HepG2 (cell line): ENCODE results near the gene GRIK4. TPM values are rescaled to one million over a fixed set of nuclear protein-coding genes. Genes with fewer than 3 reads are reported as not detected.

Source experiments
- ATAC-seq: fragments of 200-7000 bp; cut with Tn5 transposase; 3 replicates; pipeline ENCODE4 v1.9.1; 2020; ENCODE audit warnings: mild to moderate bottlenecking, moderate library complexity
- BruUV-seq: library from RNA; stranded (reverse); fragments of 400-500 nt; replicated peaks from 2 replicates; lab custom pipeline; 2021; lab: Mats Ljungman, UMichigan
- CTCF ChIA-PET: fragments of 300-600 bp; formaldehyde crosslinking; extraction: SDS; loops from one replicate; lab custom pipeline; 2021; ENCODE audit warnings: low total read pairs, inconsistent platforms, low intra/inter-chr PET ratio; lab: Yijun Ruan, JAX
- POLR2A ChIA-PET: fragments of 350-600 bp; sonication (Branson Sonifier 250); formaldehyde crosslinking; loops from one replicate; lab custom pipeline; 2020; ENCODE audit warnings: antibody characterized with exemption, inconsistent platforms; lab: Yijun Ruan, JAX
- DNase-seq: peaks from one replicate; pipeline ENCODE4 v3.0.0-alpha.2; 2015; ENCODE audit warnings: low spot score
- FAIRE-seq: peaks from 3 replicates; lab custom pipeline; 2011; peaks lifted over from hg19 to GRCh38; lab: Jason Lieb, UNC
- H2AFZ ChIP-seq: one replicate; pipeline ENCODE4 v1.6.1; 2011; ENCODE audit warnings: low read length, inconsistent platforms
- H3K27ac ChIP-seq: fragments of 300-600 bp; 3 replicates; pipeline ENCODE4 v1.8.0; 2011; ENCODE audit warnings: mixed run types, mild to moderate bottlenecking, mixed read lengths, low read length, inconsistent platforms; ENCODE audit not compliant: insufficient read depth; ENCODE audit errors: extremely low read length
- H3K27me3 ChIP-seq, 2 experiments: fragments of 200-600 bp in 1 of 2; 2 replicates in 1 of 2; 3 replicates in 1 of 2; pipeline versions ENCODE4 v1.6.0 to v1.8.0; 2011; ENCODE audit warnings: low read length in 2 of 2, mild to moderate bottlenecking in 2 of 2, moderate library complexity in 2 of 2, inconsistent platforms in 1 of 2; ENCODE audit not compliant: insufficient read depth in 2 of 2, control insufficient read depth in 1 of 2
- H3K36me3 ChIP-seq, 2 experiments: fragments of 200-600 bp in 1 of 2; replicated peaks in 1 of 2; 2 replicates in 1 of 2; 3 replicates in 1 of 2; pipeline versions ENCODE4 v1.5.1 to v1.8.0; 2011; ENCODE audit warnings: low read length in 2 of 2, inconsistent platforms in 1 of 2; ENCODE audit not compliant: insufficient read depth in 2 of 2, control insufficient read depth in 1 of 2
- H3K4me1 ChIP-seq: 2 replicates; pipeline ENCODE4 v1.5.1; 2012; ENCODE audit warnings: low read length, inconsistent platforms; ENCODE audit not compliant: insufficient read depth
- H3K4me2 ChIP-seq: 2 replicates; pipeline ENCODE4 v1.6.0; 2011; ENCODE audit warnings: low read depth, low read length, inconsistent platforms
- H3K4me3 ChIP-seq, 3 experiments: fragments of 200-600 bp in 1 of 3; sonication (generic), shearing (Covaris generic) in 1 of 3; replicated peaks in 1 of 3; 2 replicates each; pipeline ENCODE4 v1.5.1; 2011 to 2016; ENCODE audit warnings: low read length in 3 of 3, inconsistent platforms in 2 of 3, low read depth in 2 of 3, mild to moderate bottlenecking in 2 of 3, control low read depth in 1 of 3, mixed read lengths in 1 of 3; ENCODE audit not compliant: insufficient read depth in 1 of 3
- H3K79me2 ChIP-seq: one replicate; pipeline ENCODE4 v1.6.1; 2011; ENCODE audit warnings: low read length, inconsistent platforms; ENCODE audit not compliant: insufficient read depth
- H3K9ac ChIP-seq: 2 replicates; pipeline ENCODE4 v1.6.0; 2011; ENCODE audit warnings: mild to moderate bottlenecking, low read depth, low read length, inconsistent platforms; ENCODE audit not compliant: insufficient read depth
- H3K9me3 ChIP-seq: 2 replicates; pipeline ENCODE4 v1.5.1; 2012; ENCODE audit warnings: mild to moderate bottlenecking, low read length
- H4K20me1 ChIP-seq: 2 replicates; pipeline ENCODE4 v1.6.0; 2011; ENCODE audit warnings: inconsistent platforms, mild to moderate bottlenecking, low read length, moderate library complexity; ENCODE audit not compliant: insufficient read depth
- ERF ChIP-seq: IDR thresholded peaks from 2 replicates; pipeline ENCODE4 v1.6.1; 2018; ENCODE audit warnings: missing biosample characterization, missing genetic modification reagents
- FOXO1 ChIP-seq: sonication (generic); formaldehyde crosslinking; IDR thresholded peaks from 2 replicates; pipeline ENCODE4 v1.4.0; 2020; ENCODE audit warnings: missing genetic modification reagents
- HES4 ChIP-seq: sonication (generic); formaldehyde crosslinking; IDR thresholded peaks from 2 replicates; pipeline ENCODE4 v1.9.0; 2021; ENCODE audit warnings: mild to moderate bottlenecking, missing genetic modification reagents, borderline replicate concordance
- HMGA1 ChIP-seq: sonication (generic); formaldehyde crosslinking; conservative IDR thresholded peaks from 2 replicates; pipeline ENCODE4 v1.4.0; 2020; ENCODE audit warnings: missing genetic modification reagents
- PHF20 ChIP-seq: sonication (generic); formaldehyde crosslinking; IDR thresholded peaks from 2 replicates; pipeline ENCODE4 v1.5.0; 2020; ENCODE audit warnings: mild to moderate bottlenecking, missing genetic modification reagents
- ZMYM3 ChIP-seq: sonication (generic); formaldehyde crosslinking; IDR thresholded peaks from 2 replicates; pipeline ENCODE4 v1.5.1; 2020; ENCODE audit warnings: mild to moderate bottlenecking, missing genetic modification reagents
- ZNF432 ChIP-seq: sonication (generic); formaldehyde crosslinking; IDR thresholded peaks from 2 replicates; pipeline ENCODE4 v1.5.0; 2020; ENCODE audit warnings: missing genetic modification reagents, mild to moderate bottlenecking, borderline replicate concordance
- ZNF773 ChIP-seq: sonication (generic); formaldehyde crosslinking; IDR thresholded peaks from 2 replicates; pipeline ENCODE4 v1.4.0; 2020; ENCODE audit warnings: missing genetic modification reagents, borderline replicate concordance
- WGBS: methylation state at CpG from one replicate; pipeline ENCODE4 v1.1.6; 2017; ENCODE audit warnings: low lambda C conversion rate; 5-methylcytosine and 5-hydroxymethylcytosine counted together
- in situ Hi-C: cut with HindIII; loops from 2 replicates; pipeline ENCODE4 v1.10.0; 2017; ENCODE audit warnings: low pct_unique_long_range_greater_than_20kb; ENCODE audit not compliant: extremely low pct_ligation_motif_present
- intact Hi-C: fragments of 100-400 bp; cut with micrococcal nuclease; formaldehyde crosslinking; loops from one replicate; pipeline ENCODE4 v1.10.0; 2022; ENCODE audit not compliant: unreplicated experiment
- polyA plus RNA-seq, 8 experiments: library from polyadenylated mRNA; depleted of rRNA in 3 of 8; stranded (reverse) in 7 of 8; unstranded in 1 of 8; fragments of >200 nt; fragmentation: Illumina TruSeq in 4 of 8; extraction: Trizol in 4 of 8; gene quantifications; 2 replicates each; pipeline versions ENCODE4 v1.2.1 to v1.2.3, GENCODE V29; 2011 to 2016; ENCODE audit warnings: low read depth in 4 of 8, missing spikeins in 1 of 8, mixed read lengths in 1 of 8; ENCODE audit not compliant: insufficient read depth in 1 of 8
- total RNA-seq, 5 experiments: library from RNA; depleted of rRNA; stranded (reverse); fragments of >200 nt; fragmentation: Illumina TruSeq; extraction: Trizol; gene quantifications; 2 replicates each; pipeline ENCODE4 v1.2.3, GENCODE V29; 2016; ENCODE audit warnings: low read depth in 1 of 5
- TF ChIP-seq, protein P1 (sequence below): sonication (generic); formaldehyde crosslinking; IDR thresholded peaks from 2 replicates; pipeline ENCODE4 v1.5.1; 2020; ENCODE audit warnings: missing genetic modification reagents, mild to moderate bottlenecking, borderline replicate concordance
- TF ChIP-seq, protein P2 (sequence below): sonication (generic); formaldehyde crosslinking; IDR thresholded peaks from 2 replicates; pipeline ENCODE4 v1.4.0; 2020; ENCODE audit warnings: missing genetic modification reagents
- TF ChIP-seq, protein P3 (sequence below): sonication (generic); formaldehyde crosslinking; IDR thresholded peaks from 2 replicates; pipeline ENCODE4 v1.9.0; 2021; ENCODE audit warnings: mild to moderate bottlenecking, missing genetic modification reagents

GRIK4 gene
- total and polyA plus RNA-seq, 2 of the 13 experiments (the other 11 are each of a cell fraction or from before 2014, with no cell fraction given): 0.04 to 0.07 TPM

DNA sequence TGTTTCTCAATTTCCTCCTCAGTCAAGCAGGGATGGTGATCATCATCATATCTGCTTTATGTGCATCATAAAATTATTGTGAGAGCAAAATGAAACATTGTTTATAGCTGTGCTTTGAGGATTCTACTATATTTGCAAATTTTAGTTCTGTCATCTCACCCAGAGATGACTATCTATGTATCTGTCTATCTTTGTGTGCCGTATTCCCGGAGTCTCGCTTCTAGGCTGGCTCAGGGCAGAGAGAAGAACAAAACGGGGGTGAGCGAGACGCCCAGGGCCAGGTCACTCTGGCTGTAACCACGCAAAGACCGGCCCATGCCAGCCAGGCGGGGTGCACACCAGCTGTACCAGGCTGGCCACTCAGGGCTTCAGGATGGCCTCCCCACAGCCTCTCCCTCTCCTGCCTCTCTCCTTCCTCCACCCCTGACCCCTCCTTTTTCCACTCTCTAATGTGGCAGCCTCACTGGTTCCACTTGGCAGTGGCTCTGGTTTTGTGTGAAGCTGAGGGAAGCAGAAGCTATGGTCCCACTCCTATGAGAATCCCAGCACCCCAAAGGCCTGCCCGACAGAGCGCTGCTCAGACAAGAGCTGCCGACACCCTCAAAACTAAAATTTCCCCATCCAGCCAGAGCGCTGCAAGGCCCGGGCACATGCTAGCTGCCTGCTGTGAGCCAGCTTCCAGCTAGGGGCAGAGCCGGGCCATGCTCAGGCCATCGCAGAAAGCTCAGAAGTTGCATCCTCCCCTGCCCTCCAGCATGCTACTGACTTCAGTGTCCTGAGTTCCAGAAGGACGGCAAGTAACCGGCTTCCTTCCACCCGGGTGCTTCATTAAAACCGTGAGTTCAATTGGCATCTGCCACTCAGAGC lies 372.8 kb downstream of the GRIK4 start:
- POLR2A ChIA-PET: no interaction called here
- no peak overlapping the region for H3K4me2 ChIP-seq
- no peaks in the 10 kb centered on the region for H3K36me3 ChIP-seq
- intact Hi-C loops (no loop called here), in situ Hi-C loops (no loop called here)
- no TSS peak for BruUV-seq
- H3K79me2 ChIP-seq: no peaks in the 10 kb centered on the region
- H2AFZ ChIP-seq: no peak overlapping the region
- 41% methylated on average over 14 of the region's 20 CpGs for WGBS
- no peak for DNase-seq
- no peak for FAIRE-seq
- H3K9me3 ChIP-seq: no peaks in the 10 kb centered on the region
- no peak for ATAC-seq
- H3K4me3 ChIP-seq: no peak overlapping the region
- H3K27me3 ChIP-seq: peaks cover 1 to 24% of the 10 kb centered on the region in 2 experiments; a peak in 3 of 5 replicates
- no peak overlapping the region for H3K9ac ChIP-seq
- no peaks in the 10 kb centered on the region for H4K20me1 ChIP-seq
- CTCF ChIA-PET: no interaction called here
- no peak overlapping the region for H3K27ac ChIP-seq
- no peaks in the 10 kb centered on the region for H3K4me1 ChIP-seq
- TF ChIP-seq HES4 (no peak), HMGA1 (CRISPR knock-in tag) (no peak), FOXO1 (CRISPR knock-in tag) (no peak), ERF (CRISPR knock-in tag) (no peak), ZNF432 (CRISPR knock-in tag) (no peak), PHF20 (no peak), ZMYM3 (CRISPR knock-in tag) (no peak), ZNF773 (CRISPR knock-in tag) (no peak)
- TF ChIP-seq, protein P1, sequence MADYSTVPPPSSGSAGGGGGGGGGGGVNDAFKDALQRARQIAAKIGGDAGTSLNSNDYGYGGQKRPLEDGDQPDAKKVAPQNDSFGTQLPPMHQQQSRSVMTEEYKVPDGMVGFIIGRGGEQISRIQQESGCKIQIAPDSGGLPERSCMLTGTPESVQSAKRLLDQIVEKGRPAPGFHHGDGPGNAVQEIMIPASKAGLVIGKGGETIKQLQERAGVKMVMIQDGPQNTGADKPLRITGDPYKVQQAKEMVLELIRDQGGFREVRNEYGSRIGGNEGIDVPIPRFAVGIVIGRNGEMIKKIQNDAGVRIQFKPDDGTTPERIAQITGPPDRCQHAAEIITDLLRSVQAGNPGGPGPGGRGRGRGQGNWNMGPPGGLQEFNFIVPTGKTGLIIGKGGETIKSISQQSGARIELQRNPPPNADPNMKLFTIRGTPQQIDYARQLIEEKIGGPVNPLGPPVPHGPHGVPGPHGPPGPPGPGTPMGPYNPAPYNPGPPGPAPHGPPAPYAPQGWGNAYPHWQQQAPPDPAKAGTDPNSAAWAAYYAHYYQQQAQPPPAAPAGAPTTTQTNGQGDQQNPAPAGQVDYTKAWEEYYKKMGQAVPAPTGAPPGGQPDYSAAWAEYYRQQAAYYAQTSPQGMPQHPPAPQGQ (CRISPR knock-in tag): no peak
- TF ChIP-seq, protein P2, sequence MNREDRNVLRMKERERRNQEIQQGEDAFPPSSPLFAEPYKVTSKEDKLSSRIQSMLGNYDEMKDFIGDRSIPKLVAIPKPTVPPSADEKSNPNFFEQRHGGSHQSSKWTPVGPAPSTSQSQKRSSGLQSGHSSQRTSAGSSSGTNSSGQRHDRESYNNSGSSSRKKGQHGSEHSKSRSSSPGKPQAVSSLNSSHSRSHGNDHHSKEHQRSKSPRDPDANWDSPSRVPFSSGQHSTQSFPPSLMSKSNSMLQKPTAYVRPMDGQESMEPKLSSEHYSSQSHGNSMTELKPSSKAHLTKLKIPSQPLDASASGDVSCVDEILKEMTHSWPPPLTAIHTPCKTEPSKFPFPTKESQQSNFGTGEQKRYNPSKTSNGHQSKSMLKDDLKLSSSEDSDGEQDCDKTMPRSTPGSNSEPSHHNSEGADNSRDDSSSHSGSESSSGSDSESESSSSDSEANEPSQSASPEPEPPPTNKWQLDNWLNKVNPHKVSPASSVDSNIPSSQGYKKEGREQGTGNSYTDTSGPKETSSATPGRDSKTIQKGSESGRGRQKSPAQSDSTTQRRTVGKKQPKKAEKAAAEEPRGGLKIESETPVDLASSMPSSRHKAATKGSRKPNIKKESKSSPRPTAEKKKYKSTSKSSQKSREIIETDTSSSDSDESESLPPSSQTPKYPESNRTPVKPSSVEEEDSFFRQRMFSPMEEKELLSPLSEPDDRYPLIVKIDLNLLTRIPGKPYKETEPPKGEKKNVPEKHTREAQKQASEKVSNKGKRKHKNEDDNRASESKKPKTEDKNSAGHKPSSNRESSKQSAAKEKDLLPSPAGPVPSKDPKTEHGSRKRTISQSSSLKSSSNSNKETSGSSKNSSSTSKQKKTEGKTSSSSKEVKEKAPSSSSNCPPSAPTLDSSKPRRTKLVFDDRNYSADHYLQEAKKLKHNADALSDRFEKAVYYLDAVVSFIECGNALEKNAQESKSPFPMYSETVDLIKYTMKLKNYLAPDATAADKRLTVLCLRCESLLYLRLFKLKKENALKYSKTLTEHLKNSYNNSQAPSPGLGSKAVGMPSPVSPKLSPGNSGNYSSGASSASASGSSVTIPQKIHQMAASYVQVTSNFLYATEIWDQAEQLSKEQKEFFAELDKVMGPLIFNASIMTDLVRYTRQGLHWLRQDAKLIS: no peak
- TF ChIP-seq, protein P3, sequence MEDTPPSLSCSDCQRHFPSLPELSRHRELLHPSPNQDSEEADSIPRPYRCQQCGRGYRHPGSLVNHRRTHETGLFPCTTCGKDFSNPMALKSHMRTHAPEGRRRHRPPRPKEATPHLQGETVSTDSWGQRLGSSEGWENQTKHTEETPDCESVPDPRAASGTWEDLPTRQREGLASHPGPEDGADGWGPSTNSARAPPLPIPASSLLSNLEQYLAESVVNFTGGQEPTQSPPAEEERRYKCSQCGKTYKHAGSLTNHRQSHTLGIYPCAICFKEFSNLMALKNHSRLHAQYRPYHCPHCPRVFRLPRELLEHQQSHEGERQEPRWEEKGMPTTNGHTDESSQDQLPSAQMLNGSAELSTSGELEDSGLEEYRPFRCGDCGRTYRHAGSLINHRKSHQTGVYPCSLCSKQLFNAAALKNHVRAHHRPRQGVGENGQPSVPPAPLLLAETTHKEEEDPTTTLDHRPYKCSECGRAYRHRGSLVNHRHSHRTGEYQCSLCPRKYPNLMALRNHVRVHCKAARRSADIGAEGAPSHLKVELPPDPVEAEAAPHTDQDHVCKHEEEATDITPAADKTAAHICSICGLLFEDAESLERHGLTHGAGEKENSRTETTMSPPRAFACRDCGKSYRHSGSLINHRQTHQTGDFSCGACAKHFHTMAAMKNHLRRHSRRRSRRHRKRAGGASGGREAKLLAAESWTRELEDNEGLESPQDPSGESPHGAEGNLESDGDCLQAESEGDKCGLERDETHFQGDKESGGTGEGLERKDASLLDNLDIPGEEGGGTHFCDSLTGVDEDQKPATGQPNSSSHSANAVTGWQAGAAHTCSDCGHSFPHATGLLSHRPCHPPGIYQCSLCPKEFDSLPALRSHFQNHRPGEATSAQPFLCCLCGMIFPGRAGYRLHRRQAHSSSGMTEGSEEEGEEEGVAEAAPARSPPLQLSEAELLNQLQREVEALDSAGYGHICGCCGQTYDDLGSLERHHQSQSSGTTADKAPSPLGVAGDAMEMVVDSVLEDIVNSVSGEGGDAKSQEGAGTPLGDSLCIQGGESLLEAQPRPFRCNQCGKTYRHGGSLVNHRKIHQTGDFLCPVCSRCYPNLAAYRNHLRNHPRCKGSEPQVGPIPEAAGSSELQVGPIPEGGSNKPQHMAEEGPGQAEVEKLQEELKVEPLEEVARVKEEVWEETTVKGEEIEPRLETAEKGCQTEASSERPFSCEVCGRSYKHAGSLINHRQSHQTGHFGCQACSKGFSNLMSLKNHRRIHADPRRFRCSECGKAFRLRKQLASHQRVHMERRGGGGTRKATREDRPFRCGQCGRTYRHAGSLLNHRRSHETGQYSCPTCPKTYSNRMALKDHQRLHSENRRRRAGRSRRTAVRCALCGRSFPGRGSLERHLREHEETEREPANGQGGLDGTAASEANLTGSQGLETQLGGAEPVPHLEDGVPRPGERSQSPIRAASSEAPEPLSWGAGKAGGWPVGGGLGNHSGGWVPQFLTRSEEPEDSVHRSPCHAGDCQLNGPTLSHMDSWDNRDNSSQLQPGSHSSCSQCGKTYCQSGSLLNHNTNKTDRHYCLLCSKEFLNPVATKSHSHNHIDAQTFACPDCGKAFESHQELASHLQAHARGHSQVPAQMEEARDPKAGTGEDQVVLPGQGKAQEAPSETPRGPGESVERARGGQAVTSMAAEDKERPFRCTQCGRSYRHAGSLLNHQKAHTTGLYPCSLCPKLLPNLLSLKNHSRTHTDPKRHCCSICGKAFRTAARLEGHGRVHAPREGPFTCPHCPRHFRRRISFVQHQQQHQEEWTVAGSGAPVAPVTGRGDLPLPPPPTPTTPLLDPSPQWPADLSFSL: no peak
